HK-2 (cell line): ENCODE results near the gene ZNF841.
"Not testable (repeated sequence)": the region's sequence is repeated elsewhere in the genome, so short reads cannot be mapped to it uniquely, and the experiment has no call there.

Source experiments
- DNase-seq: peaks from one replicate; pipeline ENCODE4 v3.0.0-alpha.2; 2018; ENCODE audit not compliant: unreplicated experiment

Gene ZNF841

DNA sequence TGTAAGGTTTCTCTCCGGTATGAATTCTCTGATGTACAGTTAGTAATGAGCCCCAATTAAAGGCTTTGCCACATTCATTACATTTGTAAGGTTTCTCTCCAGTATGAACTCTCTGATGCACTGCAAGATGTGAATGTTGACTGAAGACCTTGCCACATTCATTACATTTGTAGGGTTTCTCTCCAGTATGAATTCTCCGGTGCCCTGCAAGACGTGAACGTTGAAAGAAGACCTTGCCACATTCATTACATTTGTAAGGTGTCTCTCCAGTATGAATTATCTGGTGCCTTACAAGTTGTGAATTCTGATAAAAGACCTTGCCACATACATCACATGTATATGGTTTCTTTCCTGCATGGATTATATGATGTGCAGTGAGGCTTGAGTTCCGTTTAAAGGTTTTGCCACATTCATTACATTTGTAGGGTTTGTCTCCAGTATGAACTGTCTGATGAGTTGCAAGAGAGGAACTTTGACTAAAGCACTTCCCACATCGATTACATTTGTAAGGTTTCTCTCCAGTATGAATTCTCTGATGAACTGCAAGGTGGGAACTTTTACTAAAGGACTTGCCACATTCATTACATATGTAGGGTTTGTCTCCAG lies 29.2 kb downstream of the ZNF841 start:
- DNase-seq, result no peak

DNA sequence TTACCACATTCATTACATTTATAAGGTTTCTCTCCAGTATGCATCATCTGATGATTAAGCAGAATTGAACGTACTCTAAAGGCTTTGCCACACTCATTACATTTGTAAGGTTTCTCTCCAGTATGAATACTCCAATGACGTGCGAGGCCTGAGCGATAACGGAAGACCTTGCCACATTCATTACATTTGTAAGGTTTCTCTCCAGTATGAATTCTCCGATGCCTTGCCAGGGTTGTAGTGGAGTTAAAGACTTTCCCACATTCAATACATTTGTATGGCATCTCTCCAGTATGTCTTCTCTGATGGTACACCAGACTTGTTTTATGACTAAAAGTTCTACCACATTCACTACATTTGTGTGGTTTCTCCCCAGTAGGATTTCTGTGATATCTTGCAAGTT lies 30.2 kb downstream of the ZNF841 start:
- no peak for DNase-seq

DNA sequence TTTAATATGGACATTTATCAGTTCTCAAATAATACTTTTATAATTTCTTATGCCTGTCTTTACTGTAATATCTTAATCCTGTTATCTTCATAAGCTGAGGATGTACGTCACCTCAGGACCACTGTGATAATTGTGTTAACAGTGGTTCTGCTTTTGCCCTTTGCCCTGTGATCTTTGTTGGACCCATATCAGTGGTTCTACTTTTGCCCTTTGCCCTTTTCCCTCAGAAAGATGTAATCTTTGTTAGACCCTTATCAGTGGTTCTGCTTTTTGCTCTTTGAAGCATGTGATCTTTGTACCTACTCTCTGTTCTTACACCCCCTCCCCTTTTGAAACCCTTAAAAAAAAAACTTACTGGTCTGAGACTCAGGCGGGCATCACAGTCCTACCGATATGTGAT lies 39.1 kb downstream of the ZNF841 start:
- DNase-seq, result not testable (repeated sequence)

DNA sequence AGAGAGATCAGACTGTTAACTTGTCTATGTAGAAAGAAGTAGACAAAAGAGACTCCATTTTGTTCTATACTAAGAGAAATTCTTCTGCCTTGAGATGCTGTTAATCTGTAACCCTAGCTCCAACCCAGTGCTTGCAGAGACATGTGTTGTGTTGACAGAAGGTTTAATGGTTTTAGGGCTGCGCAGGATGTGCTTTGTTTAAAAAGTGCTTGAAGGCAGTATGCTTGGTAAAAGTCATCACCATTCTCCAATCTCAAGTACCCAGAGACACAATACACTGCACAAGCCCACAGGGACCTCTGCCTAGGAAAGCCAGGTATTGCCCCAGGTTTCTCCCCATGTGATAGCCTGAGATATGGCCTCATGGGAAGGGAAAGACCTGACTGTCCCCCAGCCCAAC lies 43.8 kb downstream of the ZNF841 start:
- not testable (repeated sequence) for DNase-seq

DNA sequence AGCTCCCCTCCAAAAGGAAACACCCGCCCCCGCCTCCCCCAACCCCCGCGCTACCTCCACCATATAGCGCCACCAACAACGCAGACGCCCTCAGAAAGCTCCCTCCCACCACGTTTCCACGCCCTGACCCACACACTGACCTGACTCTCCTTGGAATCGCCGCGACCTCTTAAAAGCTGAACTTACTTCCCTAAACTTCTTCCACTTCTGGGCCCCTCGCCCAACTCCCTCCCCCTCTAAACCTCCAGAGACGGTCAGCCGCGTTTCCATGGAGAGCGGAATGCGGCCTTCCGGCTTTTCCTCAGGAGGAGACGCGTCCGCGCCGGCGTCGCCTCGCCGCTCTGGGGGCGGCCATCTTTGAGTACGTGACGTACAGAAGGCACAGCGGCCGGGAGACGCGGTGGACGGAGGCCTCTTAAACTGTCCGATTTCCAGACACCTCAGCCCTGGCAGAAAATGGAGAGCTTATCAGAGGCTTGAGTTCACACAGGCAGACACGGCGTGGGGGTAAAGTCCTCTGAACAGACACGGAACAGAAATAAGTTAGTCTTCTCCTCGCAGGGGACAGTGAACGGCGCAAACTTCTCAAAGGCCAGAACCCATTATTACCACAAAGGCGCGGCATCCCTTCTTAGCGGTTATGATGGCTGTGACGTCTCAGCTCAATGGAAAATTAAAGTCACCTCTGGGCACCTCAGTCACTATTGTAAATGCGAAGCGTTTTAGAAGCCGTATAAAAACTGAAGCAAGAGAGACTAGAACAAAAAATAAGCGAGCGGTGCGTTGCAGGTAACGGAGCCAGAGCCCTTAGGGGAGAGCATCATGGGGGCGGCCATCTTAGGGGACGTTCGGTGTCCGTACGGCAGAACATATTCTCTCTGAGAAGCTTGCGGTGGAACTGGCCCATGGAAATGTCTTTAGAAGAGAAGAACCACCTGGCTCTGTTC lies 46.7 kb downstream of the ZNF841 start, which contains the start of gene ZNF432:
Gene ZNF432 (minus strand): TSS at position 284 of the 947 bp plus-strand sequence. CDS start 1,970 bp downstream, outside the sequence.
- peak; percentile 92 for DNase-seq

DNA sequence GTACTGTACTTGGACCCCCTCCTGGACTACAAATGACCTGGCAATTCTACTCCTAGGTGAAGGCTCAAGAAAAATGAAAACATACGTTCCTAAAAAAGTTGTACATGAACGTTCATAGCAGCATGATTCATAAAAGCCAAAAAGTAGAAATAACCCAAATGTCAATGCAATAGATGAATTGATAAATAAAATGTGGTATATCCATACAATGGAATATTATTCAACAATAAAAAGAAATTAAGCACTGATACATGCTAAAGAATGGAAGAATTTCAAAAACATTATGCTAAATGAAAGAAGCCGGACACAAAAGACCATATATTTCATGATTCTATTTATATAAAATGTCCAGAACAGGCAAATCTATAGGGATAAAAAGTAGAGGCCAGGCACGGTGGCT lies 56.4 kb downstream of the ZNF841 start:
- no peak for DNase-seq

DNA sequence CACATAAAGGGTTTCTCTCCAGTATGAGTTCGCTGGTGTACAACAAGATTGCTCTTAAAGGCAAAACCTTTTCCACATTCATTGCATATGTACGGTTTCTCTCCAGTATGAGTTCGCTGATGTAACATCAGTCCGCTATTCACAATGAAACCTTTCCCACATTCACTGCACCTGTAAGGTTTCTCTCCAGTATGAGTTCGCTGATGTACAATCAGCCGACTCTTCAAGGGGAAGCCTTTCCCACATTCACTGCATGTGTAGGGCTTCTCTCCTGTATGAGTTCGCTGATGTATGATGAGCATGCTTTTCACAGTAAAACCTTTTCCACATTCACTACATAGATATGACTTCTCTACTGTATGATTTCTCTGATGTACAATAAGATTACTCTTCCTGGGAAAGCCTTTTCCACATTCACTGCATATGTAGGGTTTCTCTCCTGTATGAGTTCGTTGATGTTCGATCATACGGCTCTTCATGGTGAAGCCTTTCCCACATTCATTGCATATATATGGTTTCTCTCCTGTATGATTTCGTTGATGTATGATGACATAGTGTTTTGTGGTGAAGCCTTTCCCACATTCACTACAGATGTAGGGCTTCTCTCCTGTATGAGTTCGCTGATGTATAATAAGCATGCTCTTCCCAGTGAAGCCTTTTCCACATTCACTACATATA lies 61.4 kb downstream of the ZNF841 start:
- DNase-seq, result no peak

DNA sequence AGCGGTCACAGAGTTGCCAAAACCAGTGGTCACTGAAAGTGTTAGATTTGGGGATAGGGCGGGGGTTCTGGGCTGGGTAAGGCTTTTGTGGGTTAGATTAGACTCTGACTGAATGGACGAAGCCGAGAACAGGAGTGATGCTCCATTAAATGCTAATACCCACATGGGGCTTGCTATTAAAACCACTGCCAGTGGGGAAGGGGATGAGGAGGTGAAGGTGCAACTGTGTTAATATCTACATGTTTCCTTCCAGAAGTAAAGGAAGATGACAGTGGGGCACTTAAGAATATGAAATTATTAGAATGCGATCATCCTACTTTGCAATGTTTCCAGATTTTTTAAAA lies 66.8 kb downstream of the ZNF841 start:
- DNase-seq, result no peak

DNA sequence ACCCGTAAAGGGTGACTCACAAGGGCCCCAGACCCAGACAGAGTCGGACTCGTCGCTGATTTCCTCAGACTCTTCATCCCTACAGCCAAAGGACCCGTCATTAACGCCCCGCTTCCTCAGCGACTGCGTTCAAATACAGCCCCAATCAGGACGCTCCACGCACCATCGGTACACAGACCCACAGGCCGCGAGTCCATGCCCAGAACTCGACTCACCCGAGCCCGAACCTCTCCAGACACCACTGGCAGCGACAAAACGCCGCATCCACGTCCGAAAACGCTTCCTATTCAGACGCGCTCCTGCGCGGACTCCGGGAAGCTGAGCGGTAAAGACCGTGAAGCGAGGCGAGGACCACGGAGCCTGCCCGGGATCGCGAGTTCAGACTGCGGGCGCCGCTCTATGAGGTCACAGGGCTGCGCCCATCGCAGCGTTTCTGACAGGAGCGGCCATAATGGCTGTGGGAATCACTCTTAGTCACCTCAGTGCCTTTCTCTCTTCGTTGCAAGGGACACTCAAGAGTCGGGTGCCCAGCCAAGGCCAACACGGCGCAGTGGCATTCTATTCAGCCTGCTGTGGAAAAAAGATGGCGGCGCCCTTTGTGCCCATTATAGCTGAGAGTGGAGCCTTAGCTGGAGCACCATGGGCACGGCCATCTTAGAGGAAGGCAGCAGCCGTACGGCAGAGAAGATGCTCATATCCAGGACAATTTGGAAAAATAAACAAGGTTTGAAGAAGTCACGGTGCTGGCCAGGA lies 67.4 kb downstream of the ZNF841 start, which contains the start of gene ZNF614:
Gene ZNF614 (minus strand): TSS at position 353 of the 753 bp plus-strand sequence. CDS start 2,634 bp downstream, outside the sequence.
- DNase-seq, result peak; percentile 87

DNA sequence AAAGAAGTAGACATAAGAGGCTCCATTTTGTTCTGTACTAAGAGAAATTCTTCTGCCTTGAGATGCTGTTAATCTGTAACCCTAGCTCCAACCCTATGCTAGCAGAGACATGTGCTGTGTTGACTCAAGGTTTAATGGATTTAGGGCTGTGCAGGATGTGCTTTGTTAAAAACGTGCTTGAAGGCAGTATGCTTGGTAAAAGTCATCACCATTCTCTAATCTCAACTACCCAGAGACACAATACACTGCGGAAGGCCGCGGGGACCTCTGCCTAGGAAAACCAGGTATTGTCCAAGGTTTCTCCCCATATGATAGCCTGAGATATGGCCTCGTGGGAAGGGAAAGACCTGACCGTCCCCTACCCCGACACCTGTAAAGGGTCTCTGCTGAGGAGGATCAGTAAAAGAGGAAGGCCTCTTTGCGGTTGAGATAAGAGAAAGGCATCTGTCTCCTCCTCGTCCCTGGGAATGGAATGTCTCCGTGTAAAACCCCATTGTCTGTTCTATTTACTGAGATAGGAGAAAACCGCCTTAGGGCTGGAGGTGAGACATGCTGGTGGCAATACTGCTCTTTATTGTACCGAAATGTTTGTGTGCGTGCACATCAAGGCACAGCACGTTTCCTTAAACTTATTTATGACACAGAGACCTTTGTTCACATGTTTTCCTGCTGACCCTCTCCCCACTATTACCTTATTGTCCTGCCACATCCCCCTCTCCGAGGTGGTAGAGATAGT lies 69.1 kb downstream of the ZNF841 start:
- not testable (repeated sequence) for DNase-seq

DNA sequence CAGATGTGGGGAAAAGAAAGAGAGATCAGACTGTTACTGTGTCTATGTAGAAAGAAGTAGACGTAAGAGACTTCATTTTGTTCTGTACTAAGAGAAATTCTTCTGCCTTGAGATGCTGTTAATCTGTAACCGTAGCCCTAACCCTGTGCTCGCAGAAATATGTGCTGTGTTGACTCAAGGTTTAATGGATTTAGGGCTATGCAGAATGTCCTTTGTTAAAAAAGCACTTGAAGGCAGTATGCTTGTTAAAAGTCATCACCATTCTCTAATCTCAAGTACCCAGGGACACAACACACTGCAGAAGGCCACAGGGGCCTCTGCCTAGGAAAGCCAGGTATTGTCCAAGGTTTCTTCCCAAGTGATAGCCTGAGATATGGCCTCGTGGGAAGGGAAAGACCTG lies 71.1 kb downstream of the ZNF841 start:
- not testable (repeated sequence) for DNase-seq

DNA sequence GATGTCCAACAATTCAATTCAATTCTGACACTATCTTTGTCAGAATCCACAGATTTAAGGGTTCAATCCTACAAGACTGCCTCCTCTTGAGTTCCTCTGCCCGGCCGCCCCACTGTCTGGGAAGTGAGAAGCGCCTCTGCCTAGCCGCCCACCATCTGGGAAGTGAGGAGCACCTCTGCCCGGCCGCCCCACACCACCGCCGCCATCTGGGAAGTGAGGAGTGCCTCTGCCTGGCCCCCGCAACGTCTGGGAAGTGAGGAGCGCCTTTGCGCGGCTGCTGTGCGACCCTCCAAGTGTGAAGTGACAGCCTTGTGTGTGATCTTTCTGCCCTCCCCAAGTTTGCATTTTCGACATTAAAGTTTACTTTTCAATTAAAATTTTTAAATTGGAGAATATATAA lies 73.4 kb downstream of the ZNF841 start:
- no peak for DNase-seq

DNA sequence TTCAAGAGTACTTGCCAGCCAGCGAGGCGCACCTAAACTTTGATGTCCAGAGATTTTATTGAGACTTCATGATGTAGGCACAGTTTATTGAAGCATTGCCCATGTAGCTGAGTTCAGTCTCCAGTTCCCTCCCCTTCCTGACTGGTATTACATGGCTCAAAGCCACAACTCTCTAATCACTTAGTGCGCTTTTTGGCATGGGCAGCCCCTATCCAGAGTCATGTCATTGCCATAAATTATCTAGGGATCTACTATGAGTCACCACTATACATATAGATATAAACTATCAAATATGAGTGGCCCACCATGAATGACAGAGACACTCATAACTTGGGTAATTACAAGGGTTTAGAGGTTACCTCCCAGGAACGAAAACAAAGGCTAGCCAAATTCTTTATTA lies 75.1 kb downstream of the ZNF841 start:
- DNase-seq, result no peak
